ENCODE results near the gene ASGR2.

DNA sequence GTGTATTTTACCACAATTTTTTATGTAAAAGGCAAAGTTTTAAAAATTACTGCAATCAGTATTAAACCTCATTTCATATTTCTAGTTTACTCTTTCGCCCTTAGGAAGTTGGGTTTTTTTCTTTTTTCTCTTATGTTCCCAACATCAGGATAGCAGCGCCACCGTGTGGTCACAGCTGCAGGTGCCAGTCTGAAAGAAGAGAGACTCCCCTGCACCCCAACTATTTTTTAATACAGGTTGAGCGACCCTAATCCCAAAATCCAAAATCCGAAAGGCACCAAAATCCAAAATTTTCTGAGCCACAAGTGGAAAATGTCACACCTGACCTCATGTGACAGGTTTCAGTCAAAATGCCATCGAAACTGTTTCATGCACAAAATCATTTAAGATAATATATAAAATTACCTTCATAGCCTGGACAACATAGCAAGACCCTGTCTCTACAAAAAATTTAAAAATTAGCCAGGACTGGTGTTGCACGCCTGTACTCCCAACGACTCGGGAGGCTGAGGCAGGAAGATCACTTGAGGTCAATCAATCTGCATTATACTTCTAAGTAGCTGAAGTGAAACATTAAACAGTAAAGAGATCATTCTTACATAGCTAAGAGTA is 21.8 kb upstream of the ASGR2 start:
- TF ChIP-seq, protein P1, sequence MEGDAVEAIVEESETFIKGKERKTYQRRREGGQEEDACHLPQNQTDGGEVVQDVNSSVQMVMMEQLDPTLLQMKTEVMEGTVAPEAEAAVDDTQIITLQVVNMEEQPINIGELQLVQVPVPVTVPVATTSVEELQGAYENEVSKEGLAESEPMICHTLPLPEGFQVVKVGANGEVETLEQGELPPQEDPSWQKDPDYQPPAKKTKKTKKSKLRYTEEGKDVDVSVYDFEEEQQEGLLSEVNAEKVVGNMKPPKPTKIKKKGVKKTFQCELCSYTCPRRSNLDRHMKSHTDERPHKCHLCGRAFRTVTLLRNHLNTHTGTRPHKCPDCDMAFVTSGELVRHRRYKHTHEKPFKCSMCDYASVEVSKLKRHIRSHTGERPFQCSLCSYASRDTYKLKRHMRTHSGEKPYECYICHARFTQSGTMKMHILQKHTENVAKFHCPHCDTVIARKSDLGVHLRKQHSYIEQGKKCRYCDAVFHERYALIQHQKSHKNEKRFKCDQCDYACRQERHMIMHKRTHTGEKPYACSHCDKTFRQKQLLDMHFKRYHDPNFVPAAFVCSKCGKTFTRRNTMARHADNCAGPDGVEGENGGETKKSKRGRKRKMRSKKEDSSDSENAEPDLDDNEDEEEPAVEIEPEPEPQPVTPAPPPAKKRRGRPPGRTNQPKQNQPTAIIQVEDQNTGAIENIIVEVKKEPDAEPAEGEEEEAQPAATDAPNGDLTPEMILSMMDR (IDR thresholded peaks at IDR 0.05) = peak; percentile 74 to 89 (median 84)
- TF ChIP-seq EP300 (IDR thresholded peaks at IDR 0.05) = no peak
- TF ChIP-seq POLR2AphosphoS5 (IDR thresholded peaks at IDR 0.05) = no peak
- TF ChIP-seq POLR2A (IDR thresholded peaks at IDR 0.05) = no peak
